ACHN (cell line): ENCODE results near the gene TOX2.

Experiments
- DNase-seq: peaks from one replicate; pipeline ENCODE4 v3.0.0-alpha.2; 2015
- in situ Hi-C: cut with HindIII; loops from 2 replicates; pipeline ENCODE4 v1.10.0; 2017; ENCODE audit warnings: low sequenced_read_pairs, low pct_ligation_motif_present, low pct_unique_long_range_greater_than_20kb

Gene TOX2

GRCh38 chr20:43985121-43985520 is 70.5 kb downstream of the TOX2 start:
- DNase-seq: no peak
- in situ Hi-C loops: no loop called here

DNA sequence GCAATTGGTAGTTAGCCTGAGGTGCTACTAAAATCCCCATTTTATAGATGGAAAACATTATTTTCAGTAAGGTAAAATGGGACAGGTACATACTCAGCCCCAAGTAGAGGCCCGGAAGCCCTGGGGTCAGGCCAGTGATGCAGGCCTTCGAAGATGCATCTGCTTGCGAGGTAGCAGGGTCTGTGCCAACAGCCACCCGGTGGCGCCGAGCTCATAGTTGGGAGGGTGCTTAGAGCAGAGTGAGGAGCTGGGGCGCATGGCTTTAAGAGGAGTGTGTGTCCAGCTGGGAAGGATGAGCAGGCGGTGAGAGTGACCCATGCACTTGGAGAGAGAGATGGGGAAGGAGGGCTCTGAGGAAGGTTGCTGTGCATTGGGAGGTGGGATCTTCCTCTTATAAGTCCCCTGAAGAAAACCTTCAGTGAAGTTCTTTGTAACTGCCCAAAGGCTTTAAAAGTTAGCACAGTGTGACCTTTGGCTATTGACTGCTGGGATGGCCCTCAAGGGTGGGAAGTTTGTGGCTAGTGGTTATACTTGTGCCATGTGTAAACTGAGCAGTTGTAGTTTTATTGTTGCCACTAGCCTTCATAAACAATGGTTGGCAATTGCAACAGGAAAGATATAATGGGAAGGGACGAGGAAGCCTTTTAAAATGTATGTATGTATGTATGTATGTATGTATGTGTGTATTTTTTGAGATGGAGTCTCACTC is 71.1 kb downstream of the TOX2 start:
- DNase-seq: no peak
- in situ Hi-C loops: no loop called here

DNA sequence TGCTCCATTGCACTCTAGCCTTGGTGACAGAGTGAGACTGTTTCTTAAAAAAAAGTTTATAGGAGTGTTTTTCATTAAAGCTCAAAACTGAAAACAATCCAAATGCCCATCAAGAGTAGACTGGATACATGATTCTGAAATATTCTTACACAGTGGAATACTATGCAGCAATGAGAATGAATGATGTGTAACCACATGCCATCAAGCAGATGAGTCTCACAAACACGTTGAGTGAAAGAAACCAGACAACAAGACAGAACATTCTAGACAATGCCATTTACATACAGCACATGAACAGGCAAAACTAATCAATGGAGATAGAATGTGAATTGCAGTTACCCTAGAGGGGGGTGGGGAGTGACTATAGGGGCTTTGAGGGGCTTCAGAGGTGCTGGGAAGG is 72.4 kb downstream of the TOX2 start:
- in situ Hi-C loops: no loop called here
- no peak for DNase-seq

DNA sequence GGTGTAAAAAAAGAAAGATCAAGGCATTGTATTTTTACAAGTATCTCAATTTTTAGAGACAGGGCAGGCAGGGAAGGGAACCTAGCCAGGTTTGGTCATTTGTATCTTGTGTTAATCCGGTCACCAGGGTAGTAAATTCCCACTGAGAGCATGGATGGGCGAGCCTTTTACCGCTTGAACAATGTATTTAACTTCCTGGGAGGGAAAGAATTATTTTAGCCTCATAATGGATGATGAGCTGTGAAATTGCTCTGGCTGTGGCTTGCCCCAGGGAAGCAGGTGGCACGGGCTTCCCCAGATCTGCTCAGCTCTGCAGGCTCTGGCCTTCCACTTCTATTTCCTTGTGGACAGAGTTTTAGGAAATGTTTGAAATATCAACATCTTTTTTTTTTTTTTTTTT is 72.9 kb downstream of the TOX2 start:
- in situ Hi-C loops: no loop called here
- no peak for DNase-seq

DNA sequence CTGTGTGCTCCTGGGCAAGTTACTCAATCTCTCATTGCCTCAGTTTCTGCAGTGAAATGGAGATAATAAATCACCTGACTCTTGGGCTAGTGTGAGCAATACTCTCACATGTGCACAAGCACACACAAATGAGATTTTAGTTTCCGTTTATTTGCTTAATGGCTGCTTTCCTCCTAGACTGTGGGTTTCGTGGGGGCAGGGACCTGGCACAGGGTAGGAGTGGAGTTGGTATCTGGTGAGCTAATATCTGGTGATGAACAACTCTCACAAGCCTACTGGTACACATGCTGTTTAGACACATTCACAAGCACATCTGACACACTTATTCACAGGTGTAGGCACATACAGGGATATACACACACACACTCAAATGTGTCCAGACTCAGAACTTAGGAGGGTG is 73.8 kb downstream of the TOX2 start:
- no peak for DNase-seq

DNA sequence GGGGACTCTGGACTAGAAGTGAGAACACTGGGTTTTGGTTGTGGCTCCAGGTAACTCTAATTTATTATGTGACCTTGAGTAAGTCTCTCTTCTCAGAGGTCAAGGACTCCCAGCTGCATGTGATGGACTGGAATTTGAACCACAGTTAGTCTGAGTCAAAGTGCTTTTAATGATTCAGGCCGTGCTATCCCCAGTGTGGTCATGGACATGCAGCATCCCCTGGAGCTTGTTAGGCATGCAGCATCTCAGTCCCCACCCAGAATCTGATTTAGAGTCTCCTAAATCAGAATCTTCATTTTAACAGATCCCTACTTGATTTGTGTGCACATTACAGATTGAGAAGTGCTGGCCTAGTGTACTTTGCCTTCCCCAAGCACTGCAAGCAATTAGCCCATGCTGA is 74.2 kb downstream of the TOX2 start:
- DNase-seq: no peak
- in situ Hi-C loops: no loop called here

More for the DNA sequence above, 73.8 kb downstream of the TOX2 start:
- in situ Hi-C loops: no loop called here

DNA sequence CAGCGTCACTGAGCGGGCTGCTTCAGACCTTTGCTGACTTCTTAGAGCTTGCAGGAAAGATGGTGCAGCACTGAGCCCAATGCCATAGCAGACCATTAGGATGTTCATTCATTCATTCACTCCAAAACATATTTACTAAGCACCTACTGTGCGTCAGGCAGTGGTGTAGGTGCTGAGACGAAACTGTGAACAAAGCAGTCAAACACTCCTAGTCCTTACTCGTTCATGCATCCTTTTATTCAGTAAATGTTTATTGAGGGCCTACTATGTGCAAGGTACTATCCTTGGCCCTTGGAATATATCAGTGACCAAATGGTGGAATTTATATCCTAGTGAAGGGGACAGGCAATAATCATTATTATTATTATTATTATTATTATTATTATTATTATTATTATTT is 76.6 kb downstream of the TOX2 start:
- in situ Hi-C loops: no loop called here
- no peak for DNase-seq

DNA sequence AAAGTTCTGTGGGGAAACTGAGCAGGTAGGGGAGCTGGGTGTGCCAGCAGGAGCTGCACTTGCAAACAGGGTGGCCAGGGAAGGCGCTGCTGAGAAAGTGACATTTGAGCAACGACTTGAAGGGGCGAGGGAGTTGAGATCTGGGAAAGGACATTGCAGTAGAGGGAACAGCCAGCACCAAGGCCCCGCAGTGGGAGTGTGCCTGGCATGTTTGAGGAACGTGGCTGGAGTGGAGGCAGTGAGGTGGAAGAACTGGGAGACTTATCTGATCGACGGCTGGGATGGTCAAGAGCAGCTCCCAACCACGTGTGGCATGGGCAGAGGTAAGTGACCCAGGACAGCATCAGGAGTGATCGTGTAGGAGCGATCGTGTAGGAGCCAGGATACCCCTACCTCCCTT is 77.3 kb downstream of the TOX2 start:
- DNase-seq: no peak
- in situ Hi-C loops: no loop called here

DNA sequence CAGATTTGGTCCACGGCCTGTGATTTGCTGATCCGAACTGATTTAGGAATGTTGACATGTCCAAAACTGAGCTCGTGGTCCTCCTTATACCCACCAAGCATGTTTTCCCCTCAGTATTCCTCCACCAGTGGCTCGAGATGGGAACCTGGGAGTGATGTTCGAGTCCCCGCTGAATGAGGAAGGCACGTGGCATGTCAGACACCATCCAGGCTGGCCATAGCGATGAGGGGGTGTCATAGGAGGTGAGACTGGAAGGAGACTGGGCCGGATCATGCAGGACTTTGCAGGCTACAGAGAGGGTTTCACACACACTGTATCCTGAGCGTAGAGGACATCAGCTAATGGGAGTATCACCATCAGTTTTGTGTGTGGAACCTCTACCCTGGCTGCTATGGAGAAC is 78.2 kb downstream of the TOX2 start:
- no peak for DNase-seq
- in situ Hi-C loops: no loop called here

DNA sequence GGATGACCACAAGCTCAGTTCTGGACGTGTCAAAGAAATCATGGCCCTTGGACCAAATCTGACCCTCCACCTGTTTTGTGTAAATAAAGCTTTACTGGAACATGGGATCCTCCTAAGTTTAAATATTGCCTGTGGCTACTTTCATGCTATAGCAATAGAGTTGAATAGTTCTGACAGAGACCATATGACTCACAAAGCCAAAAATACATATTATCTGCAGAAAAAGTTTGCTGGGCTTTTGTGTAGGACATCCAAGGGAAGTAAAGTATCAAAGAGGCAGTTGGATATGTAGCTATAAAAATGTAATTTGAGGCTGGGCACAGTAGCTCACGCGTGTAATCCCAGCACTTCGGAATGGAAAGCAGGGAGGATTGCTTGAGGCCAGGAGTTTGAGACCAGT is 78.9 kb downstream of the TOX2 start:
- in situ Hi-C loops: no loop called here
- DNase-seq: no peak

DNA sequence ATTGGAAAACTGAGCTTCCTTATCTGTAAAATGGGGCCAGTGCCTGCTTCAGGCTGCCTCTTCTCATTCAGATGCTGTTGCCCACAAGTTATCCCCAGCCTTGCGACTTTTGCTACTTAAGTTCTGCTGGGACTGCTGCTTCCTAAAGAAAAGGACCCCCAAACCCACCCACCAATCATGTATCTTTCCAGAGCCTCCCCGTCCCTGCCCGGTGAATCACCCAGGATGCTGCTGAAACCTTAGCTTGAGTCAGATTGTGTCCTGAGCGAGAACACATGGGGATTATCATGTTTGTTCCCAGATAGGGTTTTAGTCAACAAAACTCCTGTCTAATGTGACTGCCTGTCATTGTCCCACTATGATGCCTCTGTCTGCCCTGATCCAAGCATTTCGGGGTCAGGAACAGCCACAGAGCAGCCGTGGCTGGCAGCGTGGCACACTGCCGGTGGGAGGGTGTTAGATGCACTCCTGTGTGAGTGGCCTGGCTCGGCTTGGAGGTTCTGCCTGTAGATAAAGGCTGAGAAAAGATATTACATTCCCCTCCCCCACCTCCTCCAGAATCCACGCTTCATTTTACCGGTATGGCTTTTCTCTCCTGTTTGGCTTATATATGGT is 79.9 kb downstream of the TOX2 start:
- no peak for DNase-seq
- in situ Hi-C loops: no loop called here

DNA sequence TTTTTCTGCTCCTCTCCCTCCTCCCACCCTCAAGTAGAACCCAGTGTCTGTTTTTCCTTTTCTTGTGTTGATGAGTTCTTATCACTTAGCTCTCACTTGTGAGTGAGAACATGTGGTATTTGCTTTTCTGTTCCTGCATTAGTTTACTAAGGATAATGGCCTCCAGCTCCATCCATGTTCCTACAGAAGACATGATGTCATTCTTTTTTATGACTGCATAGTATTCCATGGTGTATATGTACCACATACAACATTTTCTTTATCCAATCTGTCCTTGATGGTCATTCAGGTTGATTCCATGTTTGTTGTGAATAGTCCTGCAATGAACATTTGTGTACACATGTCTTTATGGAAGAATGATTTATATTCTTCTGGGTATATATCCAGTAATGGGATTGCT is 81.0 kb downstream of the TOX2 start:
- in situ Hi-C loops: no loop called here
- no peak for DNase-seq

GRCh38 chr20:43996240-43996930 is 81.7 kb downstream of the TOX2 start:
- in situ Hi-C loops: no loop called here
- DNase-seq: no peak

- in situ Hi-C loops: no loop called here
- DNase-seq: no peak
Observed at GRCh38 chr20:43999848-44000247, 85.2 kb downstream of the TOX2 start.

DNA sequence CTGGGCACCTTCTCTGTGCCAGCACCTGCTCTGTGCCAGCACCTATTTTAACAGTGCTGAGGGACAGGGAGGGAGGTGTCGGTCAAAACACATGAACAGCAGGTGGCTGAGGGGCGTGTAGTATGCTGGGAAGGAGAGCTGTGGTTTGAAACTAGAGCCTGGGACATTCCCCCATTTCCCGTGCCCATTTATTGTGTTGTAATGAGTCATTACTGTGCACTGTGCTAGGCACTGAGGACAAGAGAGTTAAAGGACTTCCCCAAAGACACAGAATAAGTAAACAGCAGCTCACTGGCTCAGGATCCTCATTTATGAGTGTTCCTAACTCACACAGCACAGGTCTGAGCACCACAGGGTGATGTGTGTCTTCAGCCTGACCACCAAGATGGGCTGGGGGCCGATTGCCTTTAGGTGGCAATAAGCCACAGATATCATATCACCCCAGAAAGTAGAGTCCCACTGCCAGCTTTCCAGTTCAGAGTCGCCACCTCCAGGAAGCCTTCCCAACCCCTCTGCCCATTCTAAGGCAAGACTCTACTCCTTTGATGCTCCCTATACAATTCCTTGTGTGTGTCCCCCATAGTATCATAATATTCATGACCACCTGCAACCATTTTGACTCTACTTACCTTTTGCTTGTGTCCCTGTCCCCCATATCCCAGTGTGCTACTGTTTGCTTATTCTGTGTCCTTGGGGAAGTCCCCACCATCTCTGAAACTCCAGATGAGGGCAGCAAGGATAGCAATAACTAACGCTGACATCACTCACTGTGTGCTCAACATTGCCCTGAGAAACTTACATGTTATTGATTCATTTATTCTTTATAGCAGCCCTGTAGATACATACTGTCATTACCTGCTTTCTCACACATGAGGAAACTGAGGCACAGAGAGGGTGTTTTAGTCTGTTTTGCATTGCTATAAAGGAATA is 87.3 kb downstream of the TOX2 start:
- in situ Hi-C loops: no loop called here
- DNase-seq: no peak

GRCh38 chr20:44002861-44003260 is 88.2 kb downstream of the TOX2 start:
- DNase-seq: no peak
- in situ Hi-C loops: no loop called here

- no peak for DNase-seq
- in situ Hi-C loops: no loop called here
Observed at GRCh38 chr20:44003609-44004008, 89.0 kb downstream of the TOX2 start.

DNA sequence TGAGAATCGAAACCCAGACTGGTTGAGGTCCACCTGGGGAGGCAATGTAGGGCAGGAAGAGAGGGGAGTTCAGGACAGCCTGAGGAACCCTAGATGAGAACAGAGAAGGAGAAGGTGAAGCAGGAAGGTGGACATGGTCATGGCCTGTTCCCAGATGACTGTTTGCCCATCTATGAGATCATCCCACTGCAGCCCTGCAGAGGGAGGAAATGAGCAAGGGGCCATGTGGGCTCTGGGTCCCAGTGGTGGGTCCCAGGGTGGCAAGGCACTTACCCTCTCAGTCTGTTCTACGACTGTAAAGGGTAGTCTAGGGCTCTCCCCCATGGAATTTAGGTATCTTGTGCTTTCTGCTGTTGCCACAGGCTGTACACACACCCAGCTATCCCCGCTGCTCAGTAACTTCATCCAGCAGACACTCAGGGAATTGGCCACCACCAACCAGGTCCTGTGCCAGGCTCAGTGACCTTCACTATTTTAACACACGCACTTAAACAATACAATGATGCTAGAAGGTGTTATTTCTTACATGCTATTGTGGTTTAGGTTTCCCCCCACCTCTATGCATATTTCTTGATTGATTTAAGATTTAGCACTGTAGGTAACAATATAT is 89.8 kb downstream of the TOX2 start:
- DNase-seq: no peak
- in situ Hi-C loops: no loop called here

DNA sequence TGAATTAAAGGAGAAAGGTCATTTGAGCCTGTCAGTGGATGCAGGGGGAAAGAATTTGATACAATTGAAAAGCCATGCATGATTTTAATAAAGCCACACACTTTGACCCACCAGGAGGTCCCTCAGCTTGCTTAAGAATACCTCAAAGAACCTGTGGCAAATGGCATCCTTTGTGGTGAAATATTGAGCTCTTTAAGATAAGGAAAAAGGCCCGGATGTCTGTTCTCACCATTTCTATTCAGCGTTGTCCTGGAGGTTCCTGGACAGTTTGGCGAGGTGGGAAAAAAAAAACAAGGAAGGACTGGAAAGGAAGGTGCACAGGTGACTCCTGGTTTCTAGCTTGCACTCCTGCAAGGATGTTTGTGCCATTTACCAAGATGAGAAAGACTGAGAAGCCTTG is 91.0 kb downstream of the TOX2 start:
- in situ Hi-C loops: no loop called here

More for the DNA sequence above, 91.0 kb downstream of the TOX2 start:
- no peak for DNase-seq
